ENCODE measurements around the gene PKD2. TPM values are rescaled to one million over a fixed set of nuclear protein-coding genes. Genes with fewer than 3 reads are reported as not detected.

PKD2 gene
- total RNA-seq, 4 donors from 2014 or later, result 79.1 to 128 (median 92.5) TPM

DNA sequence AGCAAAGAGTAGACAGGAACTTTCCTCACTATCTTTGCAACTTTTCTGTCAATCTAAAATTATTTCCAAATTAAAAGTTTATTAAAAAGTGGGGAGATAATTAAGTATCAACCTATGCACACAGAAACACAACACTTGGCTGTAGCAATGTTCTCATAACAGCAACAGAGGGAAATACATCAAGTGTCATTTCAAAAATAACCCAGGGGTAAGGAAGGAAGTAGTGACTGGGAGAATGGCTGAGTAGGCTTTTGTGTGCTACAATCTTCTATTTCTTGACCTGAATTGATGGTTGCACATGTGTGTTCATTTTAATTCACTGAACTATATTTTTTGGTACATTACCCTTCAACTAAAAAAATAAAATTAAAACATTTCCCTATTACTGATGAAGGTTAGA is 83.5 kb downstream of the PKD2 start:
- no peak overlapping the region for H3K27ac ChIP-seq (replicated peaks in 1 of 4)
- no peak for DNase-seq (ENCODE audit: extremely low spot score)
- no peak for TF ChIP-seq POLR2AphosphoS5 (IDR thresholded peaks at IDR 0.05)
- TF ChIP-seq, protein P1, sequence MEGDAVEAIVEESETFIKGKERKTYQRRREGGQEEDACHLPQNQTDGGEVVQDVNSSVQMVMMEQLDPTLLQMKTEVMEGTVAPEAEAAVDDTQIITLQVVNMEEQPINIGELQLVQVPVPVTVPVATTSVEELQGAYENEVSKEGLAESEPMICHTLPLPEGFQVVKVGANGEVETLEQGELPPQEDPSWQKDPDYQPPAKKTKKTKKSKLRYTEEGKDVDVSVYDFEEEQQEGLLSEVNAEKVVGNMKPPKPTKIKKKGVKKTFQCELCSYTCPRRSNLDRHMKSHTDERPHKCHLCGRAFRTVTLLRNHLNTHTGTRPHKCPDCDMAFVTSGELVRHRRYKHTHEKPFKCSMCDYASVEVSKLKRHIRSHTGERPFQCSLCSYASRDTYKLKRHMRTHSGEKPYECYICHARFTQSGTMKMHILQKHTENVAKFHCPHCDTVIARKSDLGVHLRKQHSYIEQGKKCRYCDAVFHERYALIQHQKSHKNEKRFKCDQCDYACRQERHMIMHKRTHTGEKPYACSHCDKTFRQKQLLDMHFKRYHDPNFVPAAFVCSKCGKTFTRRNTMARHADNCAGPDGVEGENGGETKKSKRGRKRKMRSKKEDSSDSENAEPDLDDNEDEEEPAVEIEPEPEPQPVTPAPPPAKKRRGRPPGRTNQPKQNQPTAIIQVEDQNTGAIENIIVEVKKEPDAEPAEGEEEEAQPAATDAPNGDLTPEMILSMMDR (IDR thresholded peaks at IDR 0.05), result no peak
- TF ChIP-seq EP300 (IDR thresholded peaks at IDR 0.05), result no peak
- no peak for TF ChIP-seq POLR2A (IDR thresholded peaks at IDR 0.05; ENCODE audit: low read depth)
- H3K36me3 ChIP-seq, result no peaks in the 10 kb centered on the region
- intact Hi-C loops (cut with DNase I), result no loop called here
- H3K4me1 ChIP-seq, result no peaks in the 10 kb centered on the region
- no peak overlapping the region for H3K4me3 ChIP-seq
- H3K27me3 ChIP-seq, result no peaks in the 10 kb centered on the region
- no peaks in the 10 kb centered on the region for H3K9me3 ChIP-seq

DNA sequence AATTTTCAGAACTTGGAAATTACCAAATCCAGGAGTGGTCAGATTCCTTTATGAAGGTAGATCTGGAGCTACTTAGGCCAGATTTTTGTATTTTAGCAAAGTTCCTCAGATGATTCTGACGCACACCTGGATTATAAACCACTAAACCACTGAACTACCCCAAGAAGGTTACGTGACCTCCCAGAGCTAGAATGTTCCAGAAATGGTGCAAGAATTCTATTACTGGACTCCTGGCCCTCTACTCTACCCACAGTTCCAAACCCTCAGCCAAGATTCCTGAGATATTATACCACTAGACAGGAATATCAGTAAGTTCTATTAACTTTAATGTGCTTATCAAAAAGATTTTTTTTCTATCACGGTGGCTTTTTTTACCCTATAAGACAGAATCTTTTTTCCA is 83.9 kb downstream of the PKD2 start:
- Histone ChIP-seq H3K27ac (replicated peaks in 1 of 4) (no peak overlapping the region), H3K36me3 (no peaks in the 10 kb centered on the region), H3K4me3 (no peak overlapping the region), H3K4me1 (no peaks in the 10 kb centered on the region), H3K27me3 (no peaks in the 10 kb centered on the region), H3K9me3 (no peaks in the 10 kb centered on the region)
- TF ChIP-seq EP300 (IDR thresholded peaks at IDR 0.05), result no peak
- DNase-seq (ENCODE audit: extremely low spot score), result no peak
- WGBS, result 92% methylated on average over 3 of the region's 3 CpGs
- intact Hi-C loops (cut with DNase I), result no loop called here

DNA sequence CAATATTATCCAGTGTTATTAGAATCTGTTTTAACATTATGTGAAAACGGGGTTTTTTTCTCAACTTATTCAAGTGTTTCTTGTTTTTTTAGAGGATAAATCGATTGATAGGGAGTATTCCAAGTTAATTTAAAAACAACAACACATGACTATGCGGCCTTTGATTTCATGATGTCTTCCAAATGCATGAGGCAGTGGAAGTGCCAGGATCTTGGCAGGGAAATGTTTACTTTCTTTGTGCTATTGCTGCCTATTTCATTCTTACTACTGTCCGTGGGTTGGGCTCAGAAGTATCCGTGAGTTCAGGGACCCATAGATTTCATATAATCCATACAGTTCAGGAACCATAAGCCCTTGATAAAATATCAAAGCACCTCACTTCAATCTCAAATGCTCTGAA is 86.4 kb downstream of the PKD2 start:
- H3K9me3 ChIP-seq, result no peaks in the 10 kb centered on the region
- 84% methylated on average over 5 of the region's 5 CpGs for WGBS
- intact Hi-C loops (cut with DNase I), result no loop called here
- TF ChIP-seq, protein P1 (IDR thresholded peaks at IDR 0.05), result no peak
- TF ChIP-seq EP300 (IDR thresholded peaks at IDR 0.05), result no peak
- no peak overlapping the region for H3K4me3 ChIP-seq
- H3K36me3 ChIP-seq, result peaks cover 0 to 3% (median 0%) of the 10 kb centered on the region in 4 donors
- H3K27ac ChIP-seq (replicated peaks in 1 of 4), result no peak overlapping the region
- H3K27me3 ChIP-seq, result no peaks in the 10 kb centered on the region
- H3K4me1 ChIP-seq, result no peaks in the 10 kb centered on the region
- DNase-seq (ENCODE audit: extremely low spot score), result no peak

DNA sequence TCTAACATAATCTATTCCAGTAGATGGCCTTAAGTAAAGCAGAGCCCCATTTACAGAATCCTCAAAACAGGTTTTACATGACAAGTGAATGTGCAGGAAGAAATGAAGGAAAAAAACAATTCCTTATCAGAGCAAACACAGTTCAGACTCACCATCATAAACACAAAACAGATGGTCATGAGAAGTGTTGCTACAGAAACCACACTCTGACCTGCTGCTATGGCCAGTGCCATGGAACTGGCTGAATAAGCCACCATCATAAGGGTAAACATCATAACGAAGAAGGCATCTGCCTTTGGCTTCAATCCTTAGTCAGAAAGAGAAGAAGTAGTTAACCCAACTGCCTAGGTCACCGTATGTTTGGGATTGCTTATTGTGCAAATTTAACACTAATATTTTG is 89.9 kb downstream of the PKD2 start:
- H3K27ac ChIP-seq (replicated peaks in 1 of 4), result no peak overlapping the region
- intact Hi-C loops (cut with DNase I), result no loop called here

DNA sequence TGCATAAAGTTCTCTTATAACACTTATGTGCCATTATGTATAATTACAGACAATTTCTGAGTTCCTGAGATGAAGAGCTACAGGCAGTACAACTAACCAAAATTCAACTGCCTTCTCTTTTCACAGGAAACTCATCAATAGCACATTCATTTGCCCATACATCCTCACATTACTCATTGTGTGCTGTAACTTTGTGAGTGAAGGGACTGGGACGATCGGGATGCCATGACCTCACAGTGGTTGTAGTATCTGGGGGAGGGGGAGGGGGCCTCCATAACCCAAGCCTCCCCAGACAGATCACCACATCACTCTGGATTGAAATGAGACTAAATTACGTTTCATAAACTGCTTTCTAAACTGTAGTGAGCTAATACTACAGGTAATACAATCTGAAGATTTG is 90.3 kb downstream of the PKD2 start:
- intact Hi-C loops (cut with DNase I), result no loop called here
- Histone ChIP-seq H3K36me3 (peaks cover 0 to 8% (median 0%) of the 10 kb centered on the region in 4 donors), H3K9me3 (no peaks in the 10 kb centered on the region), H3K4me3 (no peak overlapping the region), H3K4me1 (no peaks in the 10 kb centered on the region), H3K27ac (replicated peaks in 1 of 4) (no peak overlapping the region), H3K27me3 (no peaks in the 10 kb centered on the region)
- DNase-seq (ENCODE audit: extremely low spot score), result no peak
- TF ChIP-seq POLR2AphosphoS5 (IDR thresholded peaks at IDR 0.05), result no peak
- TF ChIP-seq POLR2A (IDR thresholded peaks at IDR 0.05; ENCODE audit: low read depth), result no peak
- TF ChIP-seq EP300 (IDR thresholded peaks at IDR 0.05), result no peak
- TF ChIP-seq, protein P1 (IDR thresholded peaks at IDR 0.05), result no peak
- 100% methylated on average over 1 of the region's 3 CpGs for WGBS

More for the DNA sequence above, 89.9 kb downstream of the PKD2 start:
- Histone ChIP-seq H3K36me3 (peaks cover 0 to 8% (median 0%) of the 10 kb centered on the region in 4 donors), H3K4me3 (no peak overlapping the region), H3K9me3 (no peaks in the 10 kb centered on the region), H3K27me3 (no peaks in the 10 kb centered on the region), H3K4me1 (no peaks in the 10 kb centered on the region)
- 78% methylated on average over 2 of the region's 2 CpGs for WGBS
- no peak for TF ChIP-seq EP300 (IDR thresholded peaks at IDR 0.05)
- TF ChIP-seq, protein P1 (IDR thresholded peaks at IDR 0.05), result no peak
- no peak for TF ChIP-seq POLR2A (IDR thresholded peaks at IDR 0.05; ENCODE audit: low read depth)
- TF ChIP-seq POLR2AphosphoS5 (IDR thresholded peaks at IDR 0.05), result no peak
- DNase-seq (ENCODE audit: extremely low spot score), result no peak
